Stimulated activated CD4-positive, alpha-beta T cell treated with anti-CD3 and anti-CD28 coated beads, Interleukin-15, amount 100 ng/mL, for 48 hours (primary cell): ENCODE results near the gene SLC43A3.

ENCODE experiments used
- DNase-seq, 2 donors: peaks; one replicate each; pipeline ENCODE4 v3.0.0-alpha.2; 2020; ENCODE audit warnings: low read depth in 2 of 2

The SLC43A3 gene

DNA sequence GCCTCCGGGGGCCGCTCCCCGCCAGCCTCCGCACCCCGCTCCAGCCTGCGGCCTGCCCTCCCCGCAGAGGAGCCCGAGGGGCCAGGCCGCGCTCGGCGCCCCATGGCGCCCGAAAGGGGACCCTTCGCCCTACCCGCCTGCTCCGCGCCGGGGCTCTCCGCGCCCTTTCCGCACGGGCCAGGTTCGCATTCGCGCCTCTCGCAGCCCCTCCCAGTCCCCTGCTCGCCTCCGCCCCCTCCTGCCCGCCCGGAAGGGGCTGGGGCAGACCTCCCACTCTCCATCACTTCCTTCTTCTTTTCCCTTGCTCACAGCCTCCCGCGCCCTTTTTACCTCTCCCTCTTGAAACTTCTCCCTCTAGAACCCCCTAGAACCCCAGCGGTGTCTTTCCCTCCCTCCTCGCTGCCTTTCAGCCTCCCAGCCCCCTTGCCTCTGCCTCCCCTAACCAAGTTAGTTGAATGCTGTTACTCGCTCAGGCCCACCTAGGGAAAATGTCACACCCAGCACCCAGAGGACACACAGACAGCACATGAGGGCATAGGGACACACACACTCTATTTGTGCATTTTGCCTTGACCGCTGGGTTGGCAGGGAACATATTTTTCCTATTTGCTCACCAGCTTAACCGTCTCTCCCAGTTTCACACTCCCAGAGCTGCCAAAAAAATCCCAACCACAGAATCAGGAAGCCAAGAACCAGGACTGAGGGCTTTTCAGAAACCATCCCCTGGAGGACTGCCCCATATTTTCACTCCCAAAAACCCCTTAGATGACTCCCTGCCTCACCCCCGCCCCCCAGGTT, at the start of gene SLC43A3:
Gene SLC43A3 (minus strand): TSS at position 193 of the 798 bp plus-strand sequence. CDS start 949 bp downstream, outside the sequence.
- peak; percentile 67 to 78 for DNase-seq

DNA sequence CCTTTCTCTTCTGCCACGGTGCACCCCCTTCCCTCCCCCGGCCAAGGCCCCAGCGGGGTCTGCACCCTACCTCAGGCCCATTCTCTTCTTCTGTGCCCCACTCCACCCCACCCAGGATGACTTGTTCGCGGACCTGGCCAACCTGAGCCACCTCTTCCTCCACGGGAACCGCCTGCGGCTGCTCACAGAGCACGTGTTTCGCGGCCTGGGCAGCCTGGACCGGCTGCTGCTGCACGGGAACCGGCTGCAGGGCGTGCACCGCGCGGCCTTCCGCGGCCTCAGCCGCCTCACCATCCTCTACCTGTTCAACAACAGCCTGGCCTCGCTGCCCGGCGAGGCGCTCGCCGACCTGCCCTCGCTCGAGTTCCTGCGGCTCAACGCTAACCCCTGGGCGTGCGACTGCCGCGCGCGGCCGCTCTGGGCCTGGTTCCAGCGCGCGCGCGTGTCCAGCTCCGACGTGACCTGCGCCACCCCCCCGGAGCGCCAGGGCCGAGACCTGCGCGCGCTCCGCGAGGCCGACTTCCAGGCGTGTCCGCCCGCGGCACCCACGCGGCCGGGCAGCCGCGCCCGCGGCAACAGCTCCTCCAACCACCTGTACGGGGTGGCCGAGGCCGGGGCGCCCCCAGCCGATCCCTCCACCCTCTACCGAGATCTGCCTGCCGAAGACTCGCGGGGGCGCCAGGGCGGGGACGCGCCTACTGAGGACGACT, 49.3 kb upstream of the SLC43A3 start:
- no peak for DNase-seq

DNA sequence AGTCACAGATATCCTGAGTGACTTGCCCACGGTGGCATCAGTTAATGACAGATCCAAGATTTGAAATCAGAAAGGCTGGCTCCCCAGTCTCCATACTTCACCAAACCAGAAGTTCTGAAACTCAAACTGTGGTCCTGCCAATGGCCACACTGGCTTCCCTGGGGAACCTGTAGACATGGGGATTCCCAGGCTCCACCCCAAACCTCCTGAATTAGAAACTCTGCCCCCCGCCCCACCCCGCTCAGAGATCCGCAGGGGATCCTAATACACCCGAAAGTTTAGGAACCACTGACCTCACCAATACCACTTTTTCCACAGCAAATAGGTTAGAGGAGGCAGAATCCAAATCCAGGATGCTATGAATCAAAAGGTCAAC, 48.7 kb upstream of the SLC43A3 start:
- DNase-seq = no peak

DNA sequence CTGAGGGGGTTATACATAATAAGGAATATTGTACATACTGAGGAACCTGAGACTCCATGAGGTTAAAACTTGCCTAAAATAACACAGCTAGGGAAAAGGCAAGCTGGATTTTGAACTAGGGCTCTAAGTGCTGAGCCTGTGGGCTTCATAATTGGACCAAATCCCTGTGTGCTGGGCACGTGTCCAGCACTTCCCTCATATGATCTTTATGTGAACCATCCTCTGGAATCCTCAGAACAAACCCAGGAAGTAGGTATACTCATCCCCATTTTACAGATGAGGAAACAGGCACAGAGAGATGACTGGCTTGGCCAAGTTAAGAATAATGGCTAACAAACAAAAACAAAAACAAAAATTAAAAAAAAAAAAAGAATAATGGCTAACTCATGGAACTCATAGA, 48.3 kb upstream of the SLC43A3 start:
- DNase-seq = no peak

DNA sequence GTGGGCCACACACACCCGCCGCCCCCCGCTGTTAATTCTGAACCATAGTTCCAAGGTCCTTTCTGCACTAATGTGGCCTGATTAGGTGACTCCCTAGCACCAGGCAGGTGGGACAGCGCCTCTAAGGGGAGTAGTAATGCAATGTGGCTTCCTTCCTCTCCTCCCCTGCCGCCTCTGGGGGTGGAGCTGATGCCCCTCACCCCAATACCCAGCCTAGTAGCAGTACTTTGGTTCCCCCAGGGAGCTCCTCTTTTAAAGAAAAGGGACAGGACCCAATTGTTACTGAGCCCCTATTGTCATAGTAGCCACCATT, 47.8 kb upstream of the SLC43A3 start:
- no peak for DNase-seq

DNA sequence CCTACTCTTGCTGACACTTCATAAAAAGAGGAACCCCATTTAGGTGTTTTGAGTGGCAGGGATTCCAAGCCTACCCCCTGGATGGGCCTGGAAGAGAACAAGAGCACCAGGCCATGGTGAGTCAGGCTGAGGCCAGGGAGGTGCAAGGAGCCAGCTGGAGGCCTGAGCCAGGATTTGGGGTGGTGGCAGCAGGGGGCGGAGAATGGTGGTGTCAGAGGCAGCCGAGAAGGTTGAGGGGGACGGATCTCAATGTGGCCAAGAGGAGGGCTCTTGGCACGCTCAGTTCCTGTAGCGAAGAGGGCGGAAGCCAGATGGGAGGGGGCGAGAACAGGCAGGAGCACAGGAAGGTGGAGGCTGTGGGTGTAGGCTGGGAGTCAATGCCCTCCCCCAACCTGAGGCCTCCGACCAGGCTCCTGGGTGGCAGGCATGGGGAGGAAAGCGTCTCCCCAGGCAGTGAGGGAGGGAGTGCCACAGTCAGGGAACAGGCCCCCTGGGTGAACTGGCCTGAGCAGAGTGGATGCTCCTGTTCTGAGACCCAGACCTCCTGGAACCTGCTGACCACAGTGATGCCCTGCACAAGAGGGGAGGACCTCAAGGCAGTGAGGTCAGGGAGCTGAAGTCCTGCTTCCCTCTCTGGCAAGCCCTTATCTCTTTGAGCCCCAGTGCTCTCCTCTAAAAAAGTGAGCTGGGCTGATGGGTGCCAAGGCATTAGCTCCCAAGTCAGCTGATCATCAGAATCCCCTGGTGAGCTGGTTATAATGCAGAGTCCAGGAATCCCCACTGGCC, 47.3 kb upstream of the SLC43A3 start:
- DNase-seq = no peak

DNA sequence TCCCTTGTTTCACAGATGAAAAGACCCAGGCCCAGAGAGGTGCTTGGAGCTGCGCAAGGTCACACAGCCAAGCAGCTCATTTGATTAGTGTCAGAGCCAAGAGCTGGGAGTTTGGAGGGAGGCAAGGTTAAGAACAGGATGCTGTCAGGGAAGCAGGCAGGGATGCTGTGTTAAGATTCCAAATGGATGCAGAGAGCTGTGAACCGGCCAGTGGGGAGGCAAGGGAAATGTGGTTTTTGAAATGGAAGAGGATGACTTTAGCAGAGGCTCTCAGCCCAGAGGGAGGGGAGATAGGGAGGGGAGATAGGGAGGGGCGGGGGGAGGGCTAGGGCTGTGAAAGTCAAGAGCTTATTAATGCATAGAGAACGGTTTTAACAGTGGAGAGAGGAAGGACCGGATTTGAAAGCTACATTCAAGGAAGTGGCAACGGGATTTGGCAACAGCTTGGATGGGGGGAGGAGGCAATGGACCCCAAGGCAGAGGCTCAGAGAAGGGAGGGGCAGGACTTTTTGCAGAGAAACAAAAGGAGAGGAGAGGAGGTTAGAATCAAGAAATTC, 46.4 kb upstream of the SLC43A3 start:
- no peak for DNase-seq

DNA sequence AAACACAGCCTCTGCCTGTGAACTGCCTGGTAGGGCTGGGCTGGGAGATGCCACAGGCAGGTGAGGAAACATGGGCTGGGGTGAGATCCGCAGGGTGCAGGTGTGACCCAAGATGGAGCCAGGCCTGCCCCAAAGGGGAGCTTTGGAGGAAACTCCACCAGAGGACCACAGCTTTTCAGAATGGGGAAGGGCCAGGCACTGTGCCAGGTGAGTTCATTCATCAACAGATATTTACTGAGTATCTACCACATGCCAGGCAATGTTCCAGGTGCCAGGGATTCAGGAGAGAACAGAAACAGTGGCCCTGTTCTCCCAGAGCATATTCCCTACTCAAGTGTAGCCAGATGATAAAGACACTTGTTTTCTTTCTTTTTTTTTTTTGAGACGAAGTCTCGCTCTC, 44.6 kb upstream of the SLC43A3 start:
- DNase-seq = no peak

DNA sequence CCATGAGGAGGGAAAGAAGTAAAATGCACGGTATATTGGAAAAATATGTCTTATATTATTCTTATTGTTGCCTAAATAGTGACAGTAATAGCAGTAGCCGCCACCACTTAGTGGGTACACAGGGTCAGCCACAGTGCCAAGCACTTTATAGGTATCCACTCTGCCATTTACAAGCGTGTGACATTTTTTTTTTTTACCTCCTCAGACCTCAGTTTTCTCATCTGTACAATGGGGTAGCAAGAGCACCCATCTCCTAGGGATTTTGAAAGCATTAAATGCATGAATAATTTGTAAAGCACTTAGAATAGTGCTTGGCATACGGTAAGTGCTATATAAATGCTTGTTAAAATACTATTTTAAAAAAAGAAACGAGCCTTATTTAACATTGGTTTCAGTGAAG, 42.3 kb upstream of the SLC43A3 start:
- DNase-seq = no peak

DNA sequence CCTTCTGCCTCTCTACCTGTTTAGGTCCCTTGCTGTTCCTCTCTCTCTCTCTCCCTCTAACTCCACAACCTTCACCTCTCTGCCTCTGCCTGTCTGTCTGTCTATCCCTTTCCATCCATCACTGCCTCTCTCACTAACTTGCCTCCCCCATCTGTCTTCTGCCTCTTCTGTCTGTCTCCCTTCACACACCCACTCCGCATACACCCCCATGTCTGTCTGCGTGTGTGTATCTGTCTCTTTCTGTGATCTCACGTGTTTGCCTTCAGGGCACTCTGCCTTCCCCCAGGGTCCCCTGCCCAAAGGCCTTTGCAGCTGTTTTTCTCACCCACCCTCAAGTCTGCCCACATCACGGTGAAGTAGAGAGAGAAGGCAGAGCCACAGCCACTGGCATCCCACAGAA, 41.4 kb upstream of the SLC43A3 start:
- DNase-seq = no peak

DNA sequence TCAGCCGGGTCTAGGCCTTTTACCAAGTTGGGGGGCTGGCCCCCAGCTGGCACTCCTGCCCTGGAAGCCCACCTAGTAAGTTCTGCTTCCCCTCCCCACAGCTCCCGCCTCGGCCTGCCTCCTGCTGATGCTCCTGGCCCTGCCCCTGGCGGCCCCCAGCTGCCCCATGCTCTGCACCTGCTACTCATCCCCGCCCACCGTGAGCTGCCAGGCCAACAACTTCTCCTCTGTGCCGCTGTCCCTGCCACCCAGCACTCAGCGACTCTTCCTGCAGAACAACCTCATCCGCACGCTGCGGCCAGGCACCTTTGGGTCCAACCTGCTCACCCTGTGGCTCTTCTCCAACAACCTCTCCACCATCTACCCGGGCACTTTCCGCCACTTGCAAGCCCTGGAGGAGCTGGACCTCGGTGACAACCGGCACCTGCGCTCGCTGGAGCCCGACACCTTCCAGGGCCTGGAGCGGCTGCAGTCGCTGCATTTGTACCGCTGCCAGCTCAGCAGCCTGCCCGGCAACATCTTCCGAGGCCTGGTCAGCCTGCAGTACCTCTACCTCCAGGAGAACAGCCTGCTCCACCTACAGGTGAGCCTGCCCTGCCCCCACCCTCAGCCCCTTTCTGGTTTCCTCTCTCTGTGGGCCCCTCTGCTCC, 40.7 kb upstream of the SLC43A3 start:
- no peak for DNase-seq

DNA sequence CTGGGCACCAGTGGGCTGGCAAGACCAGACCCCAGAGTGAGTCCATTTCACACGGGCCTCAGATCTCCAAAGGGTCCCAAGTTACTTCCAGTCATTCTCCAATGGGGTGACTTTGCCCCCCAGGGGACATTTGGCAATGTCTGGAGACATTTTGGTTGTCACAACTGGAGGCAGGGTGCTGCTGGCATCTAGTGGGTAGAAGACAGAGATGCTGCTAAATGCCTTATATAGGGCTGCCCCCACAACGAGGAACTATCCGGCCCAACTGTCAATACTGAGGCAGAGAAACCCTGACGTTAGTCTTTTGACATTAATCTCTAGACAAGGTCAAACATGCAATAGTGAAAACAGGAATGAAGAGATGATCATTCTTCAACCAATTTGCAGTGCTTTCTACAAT, 39.8 kb upstream of the SLC43A3 start:
- DNase-seq = no peak

DNA sequence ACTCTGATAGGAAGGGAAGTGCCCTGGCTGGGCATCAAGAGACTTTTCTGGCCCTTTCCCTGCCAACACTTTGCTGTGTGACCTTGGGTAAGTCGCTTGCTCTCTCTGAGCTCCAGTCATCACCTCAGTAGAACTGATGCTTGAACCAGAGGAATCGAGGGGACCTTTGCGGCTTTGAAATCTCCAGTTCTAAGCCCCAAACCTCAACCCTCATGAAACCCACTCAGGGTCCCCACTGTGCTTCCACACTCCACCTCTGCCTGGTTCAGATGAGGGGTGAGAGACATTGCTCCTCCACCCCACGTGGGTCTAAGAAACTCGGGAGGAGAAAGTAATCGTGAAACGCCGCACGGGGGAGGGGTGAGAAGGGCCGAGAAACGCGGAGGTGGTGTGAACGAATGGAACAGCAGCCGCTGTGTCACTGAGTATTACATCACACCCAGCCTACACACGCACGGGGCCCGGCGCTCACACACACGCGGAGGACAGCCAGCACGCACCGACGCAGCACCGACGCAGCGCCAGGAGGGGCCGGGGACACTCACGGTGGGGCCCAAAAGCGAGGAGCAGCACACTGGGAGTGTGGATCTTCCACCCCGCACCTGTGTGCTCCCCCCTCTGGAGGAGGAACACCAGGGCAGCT, 37.7 kb upstream of the SLC43A3 start:
- DNase-seq = no peak

DNA sequence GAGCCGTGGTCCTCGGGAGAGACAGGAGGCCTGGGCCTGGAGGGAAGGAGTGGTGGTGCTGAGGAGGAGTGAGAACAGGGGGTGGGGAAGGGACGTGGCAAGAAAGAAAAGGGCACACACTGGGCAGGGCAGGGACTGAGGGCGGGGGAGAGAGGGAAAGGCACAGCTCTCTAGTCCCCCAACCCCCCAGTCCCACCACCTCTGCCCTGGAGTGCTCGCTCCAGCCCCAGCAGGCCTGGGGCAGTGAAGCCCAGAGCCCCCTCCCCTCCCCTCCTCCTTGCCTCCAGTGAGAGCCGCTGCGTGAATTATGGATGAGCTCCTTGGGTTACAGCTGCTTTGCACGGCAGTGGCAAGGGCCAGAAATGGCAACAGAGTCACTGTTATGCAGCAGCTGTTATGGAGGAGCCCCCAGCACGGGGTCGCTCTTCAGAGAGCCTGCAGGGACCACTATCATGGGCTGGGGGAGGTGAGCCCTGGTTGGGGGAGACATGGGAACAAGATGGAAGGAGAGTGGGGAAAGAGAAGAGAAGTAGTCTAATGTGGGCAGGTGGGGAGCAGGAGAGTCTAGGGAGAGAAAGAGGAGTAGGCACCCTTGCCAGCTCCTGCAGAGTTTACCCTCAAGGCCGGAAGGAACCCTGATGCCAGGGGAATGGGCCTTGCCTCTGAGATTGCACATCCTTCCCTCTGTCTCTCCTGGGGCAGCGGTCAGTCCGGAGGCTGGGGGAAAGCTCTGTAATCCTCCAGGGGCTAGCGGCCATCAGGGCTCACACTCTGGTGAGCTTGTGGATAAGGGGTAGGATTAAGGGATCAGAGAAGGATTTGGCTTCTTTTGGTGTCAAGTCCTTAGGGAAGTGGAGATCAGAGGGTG, 37.0 kb upstream of the SLC43A3 start:
- DNase-seq = no peak

DNA sequence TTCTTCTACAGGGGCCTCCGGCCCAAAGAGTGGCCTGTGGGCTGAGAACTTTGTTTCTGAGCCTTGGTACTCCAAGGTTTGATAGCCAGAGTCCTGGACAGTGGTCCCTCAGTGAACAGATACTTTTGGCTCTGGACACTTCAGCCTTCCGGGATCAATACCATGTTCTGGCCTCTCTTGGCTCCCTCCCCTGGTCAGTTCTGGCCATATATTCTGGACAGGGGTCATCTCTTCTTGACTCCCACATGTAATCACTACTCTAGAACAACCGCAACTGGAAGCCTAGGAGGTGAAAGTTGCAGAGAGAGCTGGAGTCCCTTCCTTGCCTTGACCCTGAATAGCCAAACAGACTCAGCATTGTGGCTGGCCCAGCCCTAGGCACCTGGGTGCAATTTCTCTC, 35.7 kb upstream of the SLC43A3 start:
- no peak for DNase-seq

DNA sequence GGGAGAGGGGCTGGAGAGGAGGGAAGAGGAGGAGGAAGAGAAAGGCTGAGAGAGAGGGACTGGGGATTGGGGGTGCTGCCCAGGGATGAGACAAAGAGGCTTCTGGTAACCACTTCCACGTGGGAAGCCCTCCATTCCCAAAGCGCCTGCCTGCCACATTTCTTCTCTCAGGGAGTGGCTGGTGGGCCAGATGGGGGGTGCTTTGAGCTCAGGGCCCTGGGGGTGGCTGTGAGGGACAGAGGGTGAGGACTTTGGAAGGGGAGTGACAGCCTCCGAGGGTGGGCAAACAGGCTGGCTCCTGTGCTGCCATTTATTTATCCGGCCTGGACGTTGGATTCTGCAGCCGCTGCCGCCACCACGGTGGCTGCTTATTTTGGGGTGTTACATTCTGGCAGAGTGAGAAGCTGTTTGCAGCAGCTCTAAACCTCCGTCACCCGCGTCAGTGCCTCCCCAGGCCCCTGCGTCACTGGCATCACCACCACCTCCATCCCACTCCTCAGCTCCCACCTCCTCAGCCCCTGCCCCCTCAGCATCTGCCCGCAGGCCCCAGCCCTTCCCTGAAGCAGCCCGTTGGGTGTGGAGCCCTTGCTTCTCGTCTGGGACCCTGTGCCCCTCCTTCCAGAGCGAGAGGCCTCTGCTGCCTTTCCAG, 35.0 kb upstream of the SLC43A3 start:
- DNase-seq = no peak

DNA sequence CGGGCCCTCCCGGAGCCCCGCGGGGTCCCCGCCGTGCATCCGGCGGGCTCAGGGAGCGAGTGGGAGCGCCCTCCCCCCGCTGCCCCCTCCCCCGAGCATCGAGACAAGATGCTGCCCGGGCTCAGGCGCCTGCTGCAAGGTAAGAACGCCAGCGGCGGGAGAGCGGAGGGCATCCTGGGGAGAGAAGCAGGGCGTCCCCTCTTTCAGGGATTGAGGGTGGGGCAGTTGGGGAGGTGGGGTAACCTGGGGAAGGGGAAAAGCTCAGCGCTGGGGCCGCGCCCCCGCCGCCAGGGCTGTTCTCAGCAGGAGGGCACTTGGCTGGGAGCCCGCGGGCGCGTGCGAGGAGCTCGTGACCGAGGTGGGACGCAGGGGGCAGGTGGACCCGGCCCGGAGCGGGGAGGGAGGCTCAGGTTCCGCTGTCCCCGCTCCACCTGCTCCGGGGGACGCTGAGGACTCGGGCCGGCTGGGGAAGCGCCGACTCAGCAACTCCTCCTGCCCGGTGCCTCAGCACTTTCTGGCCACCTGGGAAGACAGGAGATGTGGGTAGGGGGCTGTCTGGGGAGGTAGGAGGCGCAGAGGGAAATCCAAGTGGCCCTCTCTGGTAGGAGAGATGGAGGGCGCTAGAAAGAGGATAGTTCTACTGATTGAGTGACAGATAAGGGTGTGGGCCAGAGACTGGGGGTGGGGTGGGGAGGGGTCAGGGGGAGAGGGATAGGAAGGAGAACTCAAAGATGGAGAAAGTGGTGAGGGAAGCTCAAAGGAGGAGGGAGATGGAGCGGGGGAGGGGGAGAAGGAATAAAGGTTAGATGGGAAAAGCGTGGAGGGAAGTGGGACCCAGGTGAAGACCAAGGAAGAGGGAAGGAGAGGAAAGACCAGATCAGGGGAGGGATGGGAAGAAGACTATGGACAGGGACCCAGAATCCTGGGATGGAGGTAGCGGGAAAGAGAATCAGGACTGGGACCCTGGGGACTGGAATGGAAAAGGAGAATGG, 34.1 kb upstream of the SLC43A3 start:
- no peak for DNase-seq

DNA sequence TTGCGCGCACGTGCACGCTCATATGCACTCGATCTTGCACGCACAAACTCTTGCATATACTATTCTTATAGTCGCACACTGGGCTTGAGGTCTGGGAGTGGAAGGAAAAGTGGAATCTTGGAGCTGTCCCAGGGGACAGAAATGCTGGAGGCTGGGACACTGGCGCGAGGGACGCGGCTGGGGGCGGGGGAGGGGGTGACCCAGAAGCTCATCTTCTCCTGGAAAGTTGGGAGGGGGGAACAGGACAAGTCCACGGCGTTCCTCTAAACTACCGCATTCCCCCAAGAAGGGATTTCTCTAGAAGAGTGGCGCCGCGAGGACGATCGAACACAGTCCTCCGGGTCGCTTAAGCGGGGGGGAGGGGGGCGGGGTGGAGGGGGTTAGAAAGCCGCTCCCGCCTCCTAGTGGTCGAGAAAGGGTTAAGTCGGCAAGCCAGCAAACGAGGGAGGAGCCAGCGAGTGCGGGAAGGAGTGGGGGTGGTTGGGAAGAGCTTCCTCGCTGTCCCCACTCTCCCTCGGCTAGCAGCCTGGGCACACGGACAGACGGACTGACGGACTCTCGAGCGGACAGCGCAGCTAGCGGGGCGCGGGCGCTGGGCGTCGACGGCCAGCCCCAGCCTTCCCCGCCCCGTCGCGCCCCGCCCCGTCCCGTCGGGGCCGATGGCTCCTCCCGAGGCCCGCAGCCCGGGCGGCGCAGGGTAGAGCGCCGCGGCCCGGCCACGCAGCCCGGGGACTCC, 33.3 kb upstream of the SLC43A3 start, which contains the start of gene RTN4RL2:
Gene RTN4RL2 (plus strand): TSS at position 507 of the 736 bp plus-strand sequence. CDS start 338 bp downstream, outside the sequence.
- DNase-seq = no peak
